Upper lobe of left lung (tissue), 6 donors: Measurements from ENCODE around the gene CBLB. TPM values are rescaled to one million over a fixed set of nuclear protein-coding genes. Genes with fewer than 3 reads are reported as not detected.
A peak's percentile ranks its signal among the peaks of the same experiment; 100 is the strongest.

ENCODE experiments used
- ATAC-seq, 2 donors: fragments of 200-7000 bp; cut with Tn5 transposase; one replicate each; pipeline ENCODE4 v1.9.1; 2022; ENCODE audit warnings: mild to moderate bottlenecking in 2 of 2, moderate library complexity in 2 of 2; ENCODE audit not compliant: low FRiP score in 2 of 2
- DNase-seq, 2 donors: peaks; one replicate each; pipeline ENCODE4 v3.0.0-alpha.2; 2019 to 2020
- H3K27ac ChIP-seq, 4 donors: fragments of 200-600 bp; sonication (generic); one replicate each; pipeline ENCODE4 v1.5.1; 2016 to 2019
- H3K27me3 ChIP-seq, 4 donors: fragments of 200-600 bp; sonication (generic); one replicate each; pipeline ENCODE4 v1.5.1; 2017 to 2019
- H3K36me3 ChIP-seq, 4 donors: fragments of 200-600 bp; sonication (generic); one replicate each; pipeline ENCODE4 v1.5.1; 2016 to 2019
- H3K4me1 ChIP-seq, 4 donors: fragments of 200-600 bp; sonication (generic); one replicate each; pipeline ENCODE4 v1.5.1; 2018 to 2019
- H3K4me3 ChIP-seq, 4 donors: fragments of 200-600 bp; sonication (generic); one replicate each; pipeline ENCODE4 v1.5.1; 2017 to 2019; ENCODE audit warnings: mild to moderate bottlenecking in 2 of 4, moderate library complexity in 1 of 4
- H3K9me3 ChIP-seq, 4 donors: fragments of 200-600 bp; sonication (generic); one replicate each; pipeline ENCODE4 v1.5.1; 2018 to 2019
- CTCF ChIP-seq, 6 experiments: fragments of 450-650 bp in 4 of 6; fragments of 200-600 bp in 2 of 6; sonication (generic) in 2 of 6; IDR thresholded peaks; one replicate each; pipeline ENCODE4 v1.5.1; 2016 to 2019; ENCODE audit warnings: antibody characterized with exemption in 6 of 6
- EP300 ChIP-seq, 4 donors: sonication (generic); formaldehyde crosslinking; IDR thresholded peaks; one replicate each; pipeline ENCODE4 v1.5.1; 2017; ENCODE audit warnings: antibody characterized with exemption in 4 of 4, control low read depth in 2 of 4
- POLR2A ChIP-seq, 4 donors: fragments of 450-650 bp; IDR thresholded peaks; one replicate each; pipeline ENCODE4 v1.5.1; 2016 to 2017; ENCODE audit warnings: antibody characterized with exemption in 4 of 4, mild to moderate bottlenecking in 2 of 4
- POLR2AphosphoS5 ChIP-seq, 2 donors: sonication (generic); formaldehyde crosslinking; IDR thresholded peaks; one replicate each; pipeline ENCODE4 v1.5.1; 2017; ENCODE audit warnings: antibody characterized with exemption in 2 of 2
- WGBS, 2 donors: methylation state at CpG; one replicate each; pipeline ENCODE4 v1.1.5; 2017 to 2018; 5-methylcytosine and 5-hydroxymethylcytosine counted together
- total RNA-seq, 6 donors: library from RNA; depleted of rRNA in 4 of 6; stranded (reverse); fragments of >200 nt in 4 of 6; gene quantifications; one replicate each; pipeline versions ENCODE4 v1.1.0 to v1.2.1, GENCODE V29; 2016 to 2021
- donor health status: DM: no; HTN: no; CAD: no; lungs with moderate emphysema.
- donor health status: DM: no; HTN: yes; CAD: no; lungs with severe emphysema.

The CBLB gene
- total RNA-seq, 6 donors from 2014 or later, result 30.3 to 85.9 (median 32.0) TPM

- Histone ChIP-seq H3K4me3 (no peak overlapping the region), H3K4me1 (peaks cover 0 to 15% (median 3%) of the 10 kb centered on the region in 4 donors), H3K9me3 (no peaks in the 10 kb centered on the region), H3K36me3 (peaks cover 0 to 2% (median 0%) of the 10 kb centered on the region in 4 donors), H3K27me3 (no peaks in the 10 kb centered on the region), H3K27ac (no peak overlapping the region)
- TF ChIP-seq POLR2A (IDR thresholded peaks at IDR 0.05) (no peak), CTCF (IDR thresholded peaks at IDR 0.05) (no peak), EP300 (IDR thresholded peaks at IDR 0.05) (no peak), POLR2AphosphoS5 (IDR thresholded peaks at IDR 0.05) (no peak)
- 80 to 85% methylated on average over 3 of the region's 3 CpGs for WGBS, 2 donors
- no peak for DNase-seq
- ATAC-seq, result no peak
Observed at GRCh38 chr3:105842449-105842848, 26.4 kb downstream of the CBLB start.

GRCh38 chr3:105837947-105838346 is 30.9 kb downstream of the CBLB start:
- no peaks in the 10 kb centered on the region for H3K27me3 ChIP-seq
- peaks cover 7 to 20% (median 13%) of the 10 kb centered on the region in 4 donors for H3K4me1 ChIP-seq
- DNase-seq (no peak), ATAC-seq (no peak)
- no peaks in the 10 kb centered on the region for H3K9me3 ChIP-seq
- H3K4me3 ChIP-seq, result no peak overlapping the region
- H3K36me3 ChIP-seq, result peaks cover 0 to 2% (median 0%) of the 10 kb centered on the region in 4 donors
- H3K27ac ChIP-seq, result no peak overlapping the region
- no peak for TF ChIP-seq EP300 (IDR thresholded peaks at IDR 0.05)
- no peak for TF ChIP-seq POLR2AphosphoS5 (IDR thresholded peaks at IDR 0.05)
- TF ChIP-seq POLR2A (IDR thresholded peaks at IDR 0.05), result no peak
- TF ChIP-seq CTCF (IDR thresholded peaks at IDR 0.05), result no peak
- WGBS, 2 donors, result 77 to 82% methylated on average over 2 of the region's 2 CpGs

GRCh38 chr3:105837143-105837740 is 31.6 kb downstream of the CBLB start:
- no peaks in the 10 kb centered on the region for H3K9me3 ChIP-seq
- no peak overlapping the region for H3K4me3 ChIP-seq
- WGBS, 2 donors, result 43 to 55% methylated on average over 5 of the region's 5 CpGs
- H3K36me3 ChIP-seq, result peaks cover 0 to 2% (median 0%) of the 10 kb centered on the region in 4 donors
- ATAC-seq (peak in 1 of 2 donors; percentile 13), DNase-seq (no peak)
- H3K4me1 ChIP-seq, result peaks cover 7 to 20% (median 13%) of the 10 kb centered on the region in 4 donors
- peak overlapping the region in 1 of 4 donors; percentile 31 for H3K27ac ChIP-seq
- TF ChIP-seq POLR2AphosphoS5 (IDR thresholded peaks at IDR 0.05) (no peak), CTCF (IDR thresholded peaks at IDR 0.05) (no peak), POLR2A (IDR thresholded peaks at IDR 0.05) (no peak), EP300 (IDR thresholded peaks at IDR 0.05) (no peak)
- H3K27me3 ChIP-seq, result no peaks in the 10 kb centered on the region

- no peaks in the 10 kb centered on the region for H3K9me3 ChIP-seq
- H3K36me3 ChIP-seq, result peaks cover 0 to 2% (median 0%) of the 10 kb centered on the region in 4 donors
- H3K4me1 ChIP-seq, result peaks cover 7 to 20% (median 13%) of the 10 kb centered on the region in 4 donors
- no peak overlapping the region for H3K4me3 ChIP-seq
- 75 to 82% methylated on average over 5 of the region's 5 CpGs for WGBS, 2 donors
- no peak for DNase-seq
- peak overlapping the region in 1 of 4 donors; percentile 29 for H3K27ac ChIP-seq
- no peak for TF ChIP-seq EP300 (IDR thresholded peaks at IDR 0.05)
- TF ChIP-seq POLR2A (IDR thresholded peaks at IDR 0.05), result no peak
- no peak for TF ChIP-seq CTCF (IDR thresholded peaks at IDR 0.05)
- no peak for TF ChIP-seq POLR2AphosphoS5 (IDR thresholded peaks at IDR 0.05)
- no peaks in the 10 kb centered on the region for H3K27me3 ChIP-seq
- no peak for ATAC-seq
Observed at GRCh38 chr3:105836533-105836932, 32.3 kb downstream of the CBLB start.

GRCh38 chr3:105835606-105836005 is 33.2 kb downstream of the CBLB start:
- H3K27ac ChIP-seq, result no peak overlapping the region
- H3K4me1 ChIP-seq, result peaks cover 10 to 20% (median 13%) of the 10 kb centered on the region in 4 donors
- no peaks in the 10 kb centered on the region for H3K9me3 ChIP-seq

More at GRCh38 chr3:105835606-105836005, 33.2 kb downstream of the CBLB start:
- no peak for ATAC-seq
- H3K4me3 ChIP-seq, result no peak overlapping the region
- no peak for TF ChIP-seq EP300 (IDR thresholded peaks at IDR 0.05)
- H3K36me3 ChIP-seq, result peaks cover 0 to 2% (median 0%) of the 10 kb centered on the region in 4 donors
- no peak for DNase-seq
- H3K27me3 ChIP-seq, result no peaks in the 10 kb centered on the region
